Liver (tissue), 3 donors: ENCODE measurements around the gene ITGA5.

ENCODE experiments used
- CTCF ChIP-seq: fragments of 150-350 bp; IDR thresholded peaks from 2 replicates; pipeline ENCODE4 v1.5.1; 2017; ENCODE audit warnings: improper control_type of control experiment, low read depth, low read length; ENCODE audit not compliant: missing input control
- EGR1 ChIP-seq, 2 donors: IDR thresholded peaks; 2 replicates each; pipeline ENCODE4 v1.6.1; 2016 to 2018; ENCODE audit warnings: antibody characterized with exemption in 2 of 2, low read depth in 2 of 2
- RXRA ChIP-seq, 2 donors: IDR thresholded peaks; 2 replicates each; pipeline ENCODE4 v1.6.1; 2017 to 2018; ENCODE audit warnings: antibody characterized with exemption in 2 of 2, mild to moderate bottlenecking in 1 of 2
- TF ChIP-seq, protein P1 (sequence below): IDR thresholded peaks from 2 replicates; pipeline ENCODE4 v1.6.1; 2016; ENCODE audit warnings: antibody characterized with exemption, mild to moderate bottlenecking
- donor health status: healthy.
- donor health status: healthy.

GRCh38 chr12:54360717-54361456, 58.2 kb downstream of the ITGA5 start:
- peak; percentile 84 for TF ChIP-seq CTCF
- peak in 1 of 2 donors; percentile 12 for TF ChIP-seq RXRA (IDR thresholded peaks at IDR 0.05)
- TF ChIP-seq EGR1 (IDR thresholded peaks at IDR 0.05; ENCODE audit: low read depth in 2 of 2), result no peak
- TF ChIP-seq, protein P1, sequence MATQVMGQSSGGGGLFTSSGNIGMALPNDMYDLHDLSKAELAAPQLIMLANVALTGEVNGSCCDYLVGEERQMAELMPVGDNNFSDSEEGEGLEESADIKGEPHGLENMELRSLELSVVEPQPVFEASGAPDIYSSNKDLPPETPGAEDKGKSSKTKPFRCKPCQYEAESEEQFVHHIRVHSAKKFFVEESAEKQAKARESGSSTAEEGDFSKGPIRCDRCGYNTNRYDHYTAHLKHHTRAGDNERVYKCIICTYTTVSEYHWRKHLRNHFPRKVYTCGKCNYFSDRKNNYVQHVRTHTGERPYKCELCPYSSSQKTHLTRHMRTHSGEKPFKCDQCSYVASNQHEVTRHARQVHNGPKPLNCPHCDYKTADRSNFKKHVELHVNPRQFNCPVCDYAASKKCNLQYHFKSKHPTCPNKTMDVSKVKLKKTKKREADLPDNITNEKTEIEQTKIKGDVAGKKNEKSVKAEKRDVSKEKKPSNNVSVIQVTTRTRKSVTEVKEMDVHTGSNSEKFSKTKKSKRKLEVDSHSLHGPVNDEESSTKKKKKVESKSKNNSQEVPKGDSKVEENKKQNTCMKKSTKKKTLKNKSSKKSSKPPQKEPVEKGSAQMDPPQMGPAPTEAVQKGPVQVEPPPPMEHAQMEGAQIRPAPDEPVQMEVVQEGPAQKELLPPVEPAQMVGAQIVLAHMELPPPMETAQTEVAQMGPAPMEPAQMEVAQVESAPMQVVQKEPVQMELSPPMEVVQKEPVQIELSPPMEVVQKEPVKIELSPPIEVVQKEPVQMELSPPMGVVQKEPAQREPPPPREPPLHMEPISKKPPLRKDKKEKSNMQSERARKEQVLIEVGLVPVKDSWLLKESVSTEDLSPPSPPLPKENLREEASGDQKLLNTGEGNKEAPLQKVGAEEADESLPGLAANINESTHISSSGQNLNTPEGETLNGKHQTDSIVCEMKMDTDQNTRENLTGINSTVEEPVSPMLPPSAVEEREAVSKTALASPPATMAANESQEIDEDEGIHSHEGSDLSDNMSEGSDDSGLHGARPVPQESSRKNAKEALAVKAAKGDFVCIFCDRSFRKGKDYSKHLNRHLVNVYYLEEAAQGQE, result no peak
